Endothelial cell of umbilical vein (primary cell): ENCODE results near the gene KCNIP3. TPM values are rescaled to one million over a fixed set of nuclear protein-coding genes. Genes with fewer than 3 reads are reported as not detected.

Experiments used
- BruUV-seq: library from RNA; stranded (reverse); fragments of 400-500 nt; replicated peaks from 2 replicates; lab custom pipeline; 2021; lab: Mats Ljungman, UMichigan
- CTCF ChIA-PET: fragments of 300-600, 350-600 bp; sonication (Branson Sonifier 250); formaldehyde crosslinking; loops from one replicate; lab custom pipeline; 2021; ENCODE audit warnings: antibody characterized with exemption, inconsistent platforms; lab: Charles Lee
- POLR2A ChIA-PET: fragments of 300-600, 350-600 bp; sonication (Branson Sonifier 250); formaldehyde crosslinking; loops from one replicate; lab custom pipeline; 2021; ENCODE audit warnings: antibody characterized with exemption, inconsistent platforms; lab: Charles Lee
- DNase-seq: peaks from one replicate; pipeline ENCODE4 v3.0.0-alpha.2; 2011; ENCODE audit warnings: low read depth, low spot score
- FAIRE-seq: peaks from 2 replicates; lab custom pipeline; 2011; peaks lifted over from hg19 to GRCh38; lab: Jason Lieb, UNC
- H2AFZ ChIP-seq: 2 replicates; pipeline ENCODE4 v1.6.0; 2012; ENCODE audit warnings: low read depth, low read length, control low read depth, inconsistent platforms
- H3K27ac ChIP-seq: 2 replicates; pipeline ENCODE4 v1.5.1; 2011; ENCODE audit warnings: low read depth, mild to moderate bottlenecking, control low read depth, low read length, moderate library complexity; ENCODE audit not compliant: insufficient read depth
- H3K27me3 ChIP-seq, 2 experiments: 2 replicates each; pipeline versions ENCODE4 v1.6.0 to v1.6.1; 2011; ENCODE audit warnings: low read length in 2 of 2, mixed read lengths in 1 of 2; ENCODE audit not compliant: control insufficient read depth in 2 of 2, insufficient read depth in 2 of 2
- H3K36me3 ChIP-seq, 2 experiments: 2 replicates in 1 of 2; 3 replicates in 1 of 2; pipeline ENCODE4 v1.5.1; 2011; ENCODE audit warnings: low read length in 2 of 2, mild to moderate bottlenecking in 1 of 2, moderate library complexity in 1 of 2; ENCODE audit not compliant: control insufficient read depth in 2 of 2, insufficient read depth in 2 of 2; ENCODE audit errors: extremely low read depth in 1 of 2
- H3K4me1 ChIP-seq: 3 replicates; pipeline ENCODE4 v1.5.1; 2011; ENCODE audit warnings: mild to moderate bottlenecking, low read length; ENCODE audit not compliant: control insufficient read depth, insufficient read depth; ENCODE audit errors: extremely low read depth
- H3K4me2 ChIP-seq: 2 replicates; pipeline ENCODE4 v1.6.1; 2011; ENCODE audit warnings: low read length, control low read depth, mixed read lengths; ENCODE audit not compliant: insufficient read depth
- H3K4me3 ChIP-seq, 3 experiments: fragments of 200-600 bp in 1 of 3; sonication (generic), shearing (Covaris generic) in 1 of 3; replicated peaks in 1 of 3; 2 replicates each; pipeline ENCODE4 v1.5.1; 2011 to 2016; ENCODE audit warnings: control low read depth in 3 of 3, low read length in 3 of 3, mild to moderate bottlenecking in 2 of 3, inconsistent platforms in 1 of 3, low read depth in 1 of 3, moderate library complexity in 1 of 3; ENCODE audit not compliant: insufficient read depth in 1 of 3
- H3K79me2 ChIP-seq: 2 replicates; pipeline ENCODE4 v1.6.0; 2012; ENCODE audit warnings: low read length, inconsistent platforms; ENCODE audit not compliant: control insufficient read depth, insufficient read depth
- H3K9ac ChIP-seq: replicated peaks from 2 replicates; pipeline ENCODE3; 2011; ENCODE audit warnings: low read length, control low read depth; ENCODE audit not compliant: insufficient read depth; ENCODE audit errors: extremely low read depth
- H3K9me1 ChIP-seq: replicated peaks from 3 replicates; pipeline ENCODE4 v1.6.0; 2011; ENCODE audit warnings: mild to moderate bottlenecking, low read length; ENCODE audit not compliant: control insufficient read depth, insufficient read depth; ENCODE audit errors: extremely low read depth
- H3K9me3 ChIP-seq: replicated peaks from 2 replicates; pipeline ENCODE4 v1.5.1; 2012; ENCODE audit warnings: low read length, inconsistent platforms; ENCODE audit not compliant: control insufficient read depth, insufficient read depth
- H4K20me1 ChIP-seq: replicated peaks from 2 replicates; pipeline ENCODE3; 2011; ENCODE audit warnings: mild to moderate bottlenecking, low read length; ENCODE audit not compliant: control insufficient read depth, insufficient read depth; ENCODE audit errors: extremely low read depth
- CTCF ChIP-seq, 2 donors: IDR thresholded peaks; 1 replicate in 1 of 2; 2 replicates in 1 of 2; pipeline ENCODE4 v1.5.1; 2011; ENCODE audit warnings: low read length in 2 of 2, mild to moderate bottlenecking in 2 of 2, moderate library complexity in 2 of 2, control low read depth in 1 of 2, inconsistent platforms in 1 of 2, low read depth in 1 of 2; ENCODE audit not compliant: insufficient read depth in 1 of 2; ENCODE audit errors: extremely low read depth in 1 of 2
- EZH2 ChIP-seq: IDR thresholded peaks from 2 replicates; pipeline ENCODE4 v1.6.1; 2012; ENCODE audit warnings: borderline replicate concordance, low read depth, mild to moderate bottlenecking, moderate library complexity, low read length, inconsistent platforms; ENCODE audit not compliant: severe bottlenecking
- FOS ChIP-seq: IDR thresholded peaks from 2 replicates; pipeline ENCODE4 v1.6.1; 2011; ENCODE audit warnings: mild to moderate bottlenecking, low read length, moderate library complexity, borderline replicate concordance; ENCODE audit not compliant: insufficient read depth
- GATA2 ChIP-seq: IDR thresholded peaks from 2 replicates; pipeline ENCODE4 v1.7.0; 2011; ENCODE audit warnings: low read depth, mild to moderate bottlenecking, moderate library complexity, mixed read lengths, low read length; ENCODE audit not compliant: insufficient read length, insufficient read depth
- JUN ChIP-seq: IDR thresholded peaks from 2 replicates; pipeline ENCODE4 v1.6.1; 2011; ENCODE audit warnings: borderline replicate concordance, low read depth; ENCODE audit not compliant: insufficient read length, insufficient read depth
- MAX ChIP-seq: IDR thresholded peaks from 2 replicates; pipeline ENCODE4 v1.6.1; 2011; ENCODE audit not compliant: insufficient read depth, insufficient read length
- MYC ChIP-seq: IDR thresholded peaks from one replicate; pipeline ENCODE4 v1.6.1; 2011; ENCODE audit warnings: mild to moderate bottlenecking, low read depth, low read length
- POLR2A ChIP-seq: IDR thresholded peaks from 2 replicates; pipeline ENCODE4 v1.6.1; 2012; ENCODE audit warnings: low read depth, mild to moderate bottlenecking, control low read depth, low read length
- POLR2AphosphoS5 ChIP-seq: IDR thresholded peaks from 2 replicates; pipeline ENCODE4 v1.6.1; 2012; ENCODE audit warnings: low read depth, mild to moderate bottlenecking, control low read depth, low read length, moderate library complexity; ENCODE audit not compliant: insufficient read depth
- dilution Hi-C: fragments of 300-500 bp; cut with MboI; formaldehyde crosslinking; loops from one replicate; pipeline ENCODE4 v1.15.0; 2019; ENCODE audit warnings: low sequenced_read_pairs; ENCODE audit not compliant: extremely low pct_ligation_motif_present
- intact Hi-C: fragments of 100-400 bp; cut with micrococcal nuclease; formaldehyde crosslinking; loops from one replicate; pipeline ENCODE4 v1.10.0; 2022
- polyA plus RNA-seq, 4 experiments: library from polyadenylated mRNA; depleted of rRNA in 3 of 4; stranded (reverse) in 3 of 4; unstranded in 1 of 4; fragments of >200 nt; gene quantifications; 2 replicates each; pipeline versions ENCODE4 v1.2.1 to v1.2.3, GENCODE V29; 2011 to 2012; ENCODE audit warnings: missing spikeins in 1 of 4
- total RNA-seq: library from RNA; stranded (reverse); gene quantifications from 2 replicates; pipeline ENCODE4 v1.2.3, GENCODE V29; 2021

KCNIP3 gene
- total and polyA plus RNA-seq, 2 donors (not counting 3 experiments of a cell fraction or from before 2014, with no cell fraction given) = 0.12 to 0.62 TPM

GRCh38 chr2:95313296-95314131 lies 16.4 kb downstream of the KCNIP3 start:
- Histone ChIP-seq H3K9me1 (no peaks in the 10 kb centered on the region), H2AFZ (no peak overlapping the region), H3K4me3 (no peak overlapping the region), H4K20me1 (no peaks in the 10 kb centered on the region), H3K79me2 (no peaks in the 10 kb centered on the region), H3K27me3 (no peaks in the 10 kb centered on the region), H3K4me2 (no peak overlapping the region), H3K36me3 (no peaks in the 10 kb centered on the region), H3K27ac (no peak overlapping the region), H3K9ac (no peak overlapping the region), H3K9me3 (no peaks in the 10 kb centered on the region), H3K4me1 (no peaks in the 10 kb centered on the region)
- no TSS peak for BruUV-seq
- CTCF ChIA-PET = interaction anchor here (1.6 kb wide), 1 partner anchor 82 kb away, joined by 6 read pairs; no protein-coding TSS in a partner anchor
- POLR2A ChIA-PET = no interaction called here
- dilution Hi-C loops (no loop called here), intact Hi-C loops (no loop called here)
- FAIRE-seq (no peak), DNase-seq (no peak)
- TF ChIP-seq POLR2AphosphoS5 (no peak), MYC (no peak), CTCF (IDR thresholded peaks at IDR 0.05; ENCODE audit: extremely low read depth in 1 of 2, insufficient read depth in 1 of 2, low read depth in 1 of 2, low read length in 2 of 2) (no peak), JUN (no peak), GATA2 (no peak), POLR2A (no peak), FOS (no peak), EZH2 (no peak), MAX (no peak)
